Large intestine (tissue), 3 donors: Measurements from ENCODE around the gene DFFA. TPM values are rescaled to one million over a fixed set of nuclear protein-coding genes. Genes with fewer than 3 reads are reported as not detected.
"Not testable (repeated sequence)": the region's sequence is repeated elsewhere in the genome, so short reads cannot be mapped to it uniquely, and the experiment has no call there.

Experiments used
- DNase-seq, 2 donors: peaks; one replicate each; pipeline versions ENCODE4 v3.0.0 to v3.0.0-alpha.2; 2013
- H3K27ac ChIP-seq: one replicate; pipeline ENCODE4 v1.5.1; 2013; ENCODE audit warnings: low read length
- H3K27me3 ChIP-seq: 2 replicates; pipeline ENCODE4 v1.6.1; 2013; ENCODE audit warnings: low read length; ENCODE audit not compliant: control insufficient read depth, insufficient read depth
- H3K36me3 ChIP-seq: 2 replicates; pipeline ENCODE4 v1.6.1; 2013; ENCODE audit warnings: low read length; ENCODE audit not compliant: control insufficient read depth, insufficient read depth
- H3K4me1 ChIP-seq: one replicate; pipeline ENCODE4 v1.6.1; 2013; ENCODE audit warnings: low read length; ENCODE audit not compliant: control insufficient read depth, insufficient read depth
- H3K4me3 ChIP-seq: one replicate; pipeline ENCODE4 v1.5.1; 2013; ENCODE audit warnings: low read length
- H3K9me3 ChIP-seq: one replicate; pipeline ENCODE4 v1.6.1; 2013; ENCODE audit warnings: mild to moderate bottlenecking, low read depth, low read length, moderate library complexity; ENCODE audit not compliant: control insufficient read depth
- WGBS: methylation state at CpG from one replicate; pipeline ENCODE4 v1.1.5; 2013; ENCODE audit warnings: low lambda C conversion rate; ENCODE audit not compliant: insufficient coverage; 5-methylcytosine and 5-hydroxymethylcytosine counted together
- polyA plus RNA-seq: library from polyadenylated mRNA; unstranded; fragments of 120-200 nt; gene quantifications from one replicate; pipeline ENCODE4 v1.2.1, GENCODE V29; 2013

DFFA gene
- polyA plus RNA-seq, 1 donor = 29.3 TPM

DNA sequence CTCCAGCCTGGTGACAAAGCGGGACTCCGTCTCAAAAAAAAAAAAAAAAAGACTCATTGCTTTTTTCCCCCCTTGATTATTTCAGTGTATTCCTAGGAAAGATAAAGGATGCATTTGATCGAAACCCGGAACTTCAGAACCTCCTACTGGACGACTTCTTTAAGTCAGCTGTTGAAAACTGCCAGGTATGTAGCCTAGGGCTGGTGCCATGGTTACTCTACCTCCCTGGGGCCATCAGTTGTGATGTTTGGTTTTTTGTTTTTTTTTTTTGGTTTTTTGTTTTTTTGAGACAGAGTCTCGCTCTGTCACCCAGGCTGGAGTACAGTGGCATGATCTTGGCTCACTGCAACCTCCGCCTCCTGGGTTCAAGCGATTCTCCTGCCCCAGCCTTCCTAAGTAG lies 53.6 kb downstream of the DFFA start:
- H3K27ac ChIP-seq, H3K27me3 ChIP-seq, H3K4me3 ChIP-seq, H3K4me1 ChIP-seq, DNase-seq, H3K9me3 ChIP-seq: not testable (repeated sequence)
- 100% methylated on average over 1 of the region's 8 CpGs for WGBS
- H3K36me3 ChIP-seq = peaks cover 59% of the 10 kb centered on the region

DNA sequence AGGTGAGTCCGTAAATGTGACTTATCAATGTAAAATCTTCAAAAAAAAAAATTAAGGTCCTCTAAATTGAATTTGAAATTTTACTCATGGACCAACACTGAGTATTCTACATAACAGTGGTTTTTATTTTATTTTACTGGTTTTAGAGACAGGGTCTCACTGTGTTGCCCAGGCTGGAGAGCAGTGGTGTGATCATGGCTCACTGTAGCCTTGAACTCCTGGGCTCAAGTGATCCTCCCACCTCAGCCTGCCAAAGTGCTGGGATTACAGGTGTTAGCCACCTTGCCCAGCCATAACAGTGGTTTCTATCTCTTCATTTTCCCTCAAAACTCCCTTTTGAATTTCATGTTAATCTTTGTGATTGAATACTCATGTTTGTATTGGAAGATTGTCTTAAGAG lies 56.4 kb downstream of the DFFA start:
- H3K27ac ChIP-seq, H3K4me1 ChIP-seq, H3K27me3 ChIP-seq, H3K4me3 ChIP-seq, DNase-seq, H3K9me3 ChIP-seq: not testable (repeated sequence)
- peaks cover 73% of the 10 kb centered on the region for H3K36me3 ChIP-seq
- no CpG with 5 or more reads among the region's 1 CpG for WGBS

DNA sequence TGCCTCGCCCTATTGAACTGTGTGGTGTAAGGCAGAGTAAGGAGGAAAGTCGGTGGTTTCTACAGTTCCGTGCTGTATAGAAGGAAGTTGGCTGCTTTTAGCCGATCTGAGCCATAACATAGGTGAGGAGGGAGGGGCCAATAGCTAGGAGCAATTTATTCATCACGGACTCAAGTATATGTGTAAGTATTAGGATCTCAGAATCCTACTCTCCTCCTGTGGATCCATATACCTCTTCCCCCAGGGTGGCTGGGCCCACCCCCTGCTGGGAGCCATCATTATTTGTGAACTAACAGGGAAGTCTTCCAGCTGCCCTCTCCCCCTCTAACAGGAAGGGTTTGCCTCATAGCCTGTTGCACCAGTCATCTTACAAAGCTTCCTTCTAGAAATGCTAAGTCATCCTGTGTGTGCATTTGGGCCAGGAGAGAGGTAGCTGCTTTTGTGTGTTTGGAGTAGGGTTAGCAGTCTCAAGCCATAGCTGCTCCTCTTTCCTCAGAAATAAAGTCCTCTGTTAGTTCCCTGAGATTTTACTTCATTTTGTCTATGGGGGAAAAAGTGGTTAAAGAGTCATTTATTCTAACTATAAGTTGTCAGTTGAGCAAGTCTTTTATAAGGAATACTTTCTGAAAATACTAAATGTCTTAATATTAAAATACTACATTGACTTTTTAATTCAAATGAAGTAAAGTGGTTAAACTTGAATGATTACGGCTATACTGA lies 57.0 kb downstream of the DFFA start:
- 100% methylated on average over 2 of the region's 6 CpGs for WGBS
- Histone ChIP-seq H3K36me3 (peaks cover 73% of the 10 kb centered on the region), H3K9me3 (no peaks in the 10 kb centered on the region), H3K4me1 (no peaks in the 10 kb centered on the region), H3K4me3 (no peak overlapping the region), H3K27me3 (no peaks in the 10 kb centered on the region), H3K27ac (no peak overlapping the region)
- no peak for DNase-seq

DNA sequence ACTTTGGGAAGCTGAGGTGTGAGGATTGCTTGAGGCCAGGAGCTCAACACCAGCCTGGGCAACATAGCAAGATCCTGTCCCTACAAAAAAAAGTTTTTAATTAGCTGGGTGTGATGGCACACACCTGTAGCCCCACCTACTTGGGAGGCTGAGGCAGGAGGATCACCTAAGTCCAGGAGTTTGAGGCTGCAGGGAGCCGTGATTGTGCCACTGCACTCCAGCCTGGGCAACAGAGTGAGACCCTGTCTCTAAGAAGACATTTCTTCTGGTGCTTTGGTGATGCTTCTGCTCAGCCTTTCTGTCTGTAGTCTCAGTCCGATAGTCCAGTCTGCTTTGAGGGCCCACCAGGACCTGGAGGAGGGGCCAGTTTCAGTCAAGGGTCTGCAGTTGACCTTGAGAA lies 65.1 kb downstream of the DFFA start:
- Histone ChIP-seq H3K27ac (no peak overlapping the region), H3K9me3 (no peaks in the 10 kb centered on the region), H3K27me3 (no peaks in the 10 kb centered on the region), H3K36me3 (peaks cover 88% of the 10 kb centered on the region), H3K4me1 (no peaks in the 10 kb centered on the region), H3K4me3 (no peak overlapping the region)
- no CpG with 5 or more reads among the region's 2 CpGs for WGBS
- DNase-seq = no peak

Other genes starting within 250 kb of the DFFA start
- 130 TPM for gene PGD, start 73.5 kb downstream of the DFFA start, polyA plus RNA-seq
- 20.3 TPM for gene CENPS, start 42.1 kb downstream of the DFFA start, polyA plus RNA-seq
- gene CORT, start 22.5 kb downstream of the DFFA start, polyA plus RNA-seq = 1.2 TPM
- 25.8 TPM for gene PEX14, start 2.4 kb upstream of the DFFA start, polyA plus RNA-seq